Keratinocyte (primary cell): ENCODE measurements around the gene GNG2. TPM values are rescaled to one million over a fixed set of nuclear protein-coding genes. Genes with fewer than 3 reads are reported as not detected.

Source experiments
- DNase-seq: peaks from one replicate; pipeline ENCODE4 v3.0.0-alpha.2; 2011; ENCODE audit warnings: low read depth, missing footprints, low spot score
- FAIRE-seq: peaks from 2 replicates; lab custom pipeline; 2011; peaks lifted over from hg19 to GRCh38; lab: Jason Lieb, UNC
- H2AFZ ChIP-seq: 2 replicates; pipeline ENCODE4 v1.6.0; 2012; ENCODE audit warnings: low read length, control low read depth, inconsistent platforms; ENCODE audit not compliant: control insufficient read depth
- H3K27ac ChIP-seq: 2 replicates; pipeline ENCODE4 v1.5.1; 2011; ENCODE audit warnings: low read length; ENCODE audit not compliant: control insufficient read depth, insufficient read depth
- H3K27me3 ChIP-seq: 3 replicates; pipeline ENCODE4 v1.6.0; 2011; ENCODE audit warnings: low read length; ENCODE audit not compliant: control insufficient read depth, insufficient read depth; ENCODE audit errors: extremely low read depth
- H3K36me3 ChIP-seq, 2 experiments: 2 replicates in 1 of 2; 3 replicates in 1 of 2; pipeline ENCODE4 v1.5.1; 2011; ENCODE audit warnings: low read length in 2 of 2, mild to moderate bottlenecking in 1 of 2; ENCODE audit not compliant: control insufficient read depth in 2 of 2, insufficient read depth in 2 of 2; ENCODE audit errors: extremely low read depth in 1 of 2
- H3K4me1 ChIP-seq: 3 replicates; pipeline ENCODE4 v1.5.1; 2011; ENCODE audit warnings: low read length; ENCODE audit not compliant: control insufficient read depth, insufficient read depth; ENCODE audit errors: extremely low read depth
- H3K4me2 ChIP-seq: 3 replicates; pipeline ENCODE4 v1.6.0; 2011; ENCODE audit warnings: low read depth, low read length; ENCODE audit not compliant: control insufficient read depth, insufficient read depth; ENCODE audit errors: extremely low read depth
- H3K4me3 ChIP-seq, 3 experiments: fragments of 200-600 bp in 1 of 3; sonication (generic) in 1 of 3; 2 replicates in 2 of 3; 3 replicates in 1 of 3; pipeline ENCODE4 v1.5.1; 2011 to 2016; ENCODE audit warnings: low read length in 3 of 3, mild to moderate bottlenecking in 3 of 3, control low read depth in 2 of 3, inconsistent platforms in 1 of 3, low read depth in 1 of 3, mixed read lengths in 1 of 3, mixed run types in 1 of 3, moderate library complexity in 1 of 3; ENCODE audit not compliant: control insufficient read depth in 2 of 3, insufficient read depth in 2 of 3; ENCODE audit errors: extremely low read depth in 1 of 3
- H3K79me2 ChIP-seq: 2 replicates; pipeline ENCODE4 v1.6.0; 2012; ENCODE audit warnings: low read length; ENCODE audit not compliant: control insufficient read depth, insufficient read depth
- H3K9ac ChIP-seq: 3 replicates; pipeline ENCODE4 v1.6.0; 2011; ENCODE audit warnings: low read length; ENCODE audit not compliant: control insufficient read depth, insufficient read depth; ENCODE audit errors: extremely low read depth
- H3K9me1 ChIP-seq: 3 replicates; pipeline ENCODE4 v1.6.0; 2011; ENCODE audit warnings: low read length; ENCODE audit not compliant: control insufficient read depth, insufficient read depth; ENCODE audit errors: extremely low read depth
- H3K9me3 ChIP-seq: 2 replicates; pipeline ENCODE4 v1.5.1; 2012; ENCODE audit warnings: low read depth, low read length; ENCODE audit not compliant: control insufficient read depth
- H4K20me1 ChIP-seq: 3 replicates; pipeline ENCODE4 v1.6.0; 2011; ENCODE audit warnings: low read length; ENCODE audit not compliant: control insufficient read depth, insufficient read depth; ENCODE audit errors: extremely low read depth
- CTCF ChIP-seq, 3 experiments: IDR thresholded peaks in 1 of 3; conservative IDR thresholded peaks in 1 of 3; optimal IDR thresholded peaks in 1 of 3; 2 replicates in 2 of 3; 3 replicates in 1 of 3; pipeline versions ENCODE3 to v1.5.1; 2011; ENCODE audit warnings: low read length in 3 of 3, mild to moderate bottlenecking in 3 of 3, moderate library complexity in 2 of 3, control low read depth in 1 of 3, inconsistent platforms in 1 of 3; ENCODE audit not compliant: insufficient read depth in 2 of 3; ENCODE audit errors: extremely low read depth in 1 of 3
- EZH2 ChIP-seq: IDR thresholded peaks from one replicate; pipeline ENCODE4 v1.6.1; 2012; ENCODE audit warnings: inconsistent platforms, mild to moderate bottlenecking, low read length, moderate library complexity
- dilution Hi-C: fragments of 300-500 bp; cut with MboI; formaldehyde crosslinking; loops from one replicate; pipeline ENCODE4 v1.7.0; 2020; ENCODE audit warnings: low sequenced_read_pairs; ENCODE audit not compliant: extremely low pct_ligation_motif_present
- polyA plus RNA-seq, 5 experiments: library from polyadenylated mRNA; depleted of rRNA in 3 of 5; stranded (reverse) in 3 of 5; stranded (forward) in 1 of 5; unstranded in 1 of 5; fragments of >200 nt; gene quantifications; 1 replicate in 1 of 5; 2 replicates in 3 of 5; 3 replicates in 1 of 5; pipeline versions ENCODE4 v1.2.1 to v1.2.3, GENCODE V29; 2011 to 2012; ENCODE audit warnings: missing spikeins in 2 of 5, low read depth in 1 of 5, low replicate concordance in 1 of 5

GNG2 gene
- polyA plus RNA-seq, 1 donor (not counting 4 experiments of a cell fraction or from before 2014, with no cell fraction given): 0.28 TPM

GRCh38 chr14:51881636-51882035 is 21.2 kb downstream of the GNG2 start:
- no peaks in the 10 kb centered on the region for H3K36me3 ChIP-seq
- H3K9me3 ChIP-seq: no peaks in the 10 kb centered on the region
- H3K79me2 ChIP-seq: no peaks in the 10 kb centered on the region
- no peak overlapping the region for H3K27ac ChIP-seq
- H3K9ac ChIP-seq: no peak overlapping the region
- FAIRE-seq: no peak
- TF ChIP-seq CTCF (optimal IDR thresholded peaks at IDR 0.05 in 1 of 3, IDR thresholded peaks at IDR 0.05 in 1 of 3, conservative IDR thresholded peaks at IDR 0.05 in 1 of 3; ENCODE audit: extremely low read depth in 1 of 3, insufficient read depth in 2 of 3, low read length in 3 of 3) (no peak), EZH2 (no peak)
- H2AFZ ChIP-seq: no peak overlapping the region
- dilution Hi-C loops: no loop called here
- H4K20me1 ChIP-seq: no peaks in the 10 kb centered on the region
- no peak for DNase-seq
- H3K9me1 ChIP-seq: no peaks in the 10 kb centered on the region
- H3K4me3 ChIP-seq: no peak overlapping the region
- no peak overlapping the region for H3K4me2 ChIP-seq
- no peaks in the 10 kb centered on the region for H3K4me1 ChIP-seq
- H3K27me3 ChIP-seq: no peaks in the 10 kb centered on the region

- Histone ChIP-seq H3K4me2 (no peak overlapping the region), H3K36me3 (no peaks in the 10 kb centered on the region), H3K4me3 (no peak overlapping the region), H3K9me3 (no peaks in the 10 kb centered on the region), H3K79me2 (no peaks in the 10 kb centered on the region), H3K9me1 (no peaks in the 10 kb centered on the region), H3K27ac (no peak overlapping the region), H3K9ac (no peak overlapping the region), H3K27me3 (no peaks in the 10 kb centered on the region), H4K20me1 (no peaks in the 10 kb centered on the region), H3K4me1 (no peaks in the 10 kb centered on the region), H2AFZ (no peak overlapping the region)
- DNase-seq (no peak), FAIRE-seq (no peak)
- dilution Hi-C loops: no loop called here
- TF ChIP-seq CTCF (optimal IDR thresholded peaks at IDR 0.05 in 1 of 3, IDR thresholded peaks at IDR 0.05 in 1 of 3, conservative IDR thresholded peaks at IDR 0.05 in 1 of 3; ENCODE audit: extremely low read depth in 1 of 3, insufficient read depth in 2 of 3, low read length in 3 of 3): no peak
- no peak for TF ChIP-seq EZH2
These were observed 22.8 kb downstream of the GNG2 start for GRCh38 chr14:51883232-51883631.
